B cell (primary cell): ENCODE data around the gene TNRC6B. TPM values are rescaled to one million over a fixed set of nuclear protein-coding genes. Genes with fewer than 3 reads are reported as not detected.
"Not testable (repeated sequence)": the region's sequence is repeated elsewhere in the genome, so short reads cannot be mapped to it uniquely, and the experiment has no call there.

Experiments used
- ATAC-seq: fragments of 200-7000 bp; cut with Tn5 transposase; one replicate; pipeline ENCODE4 v1.10.0; 2021; ENCODE audit warnings: low read depth, mild to moderate bottlenecking, moderate number of reproducible peaks, moderate library complexity
- CTCF ChIA-PET: fragments of 350-600 bp; sonication (Branson Sonifier 250); formaldehyde crosslinking; loops from one replicate; lab custom pipeline; 2021; ENCODE audit warnings: antibody characterized with exemption, inconsistent platforms; lab: Charles Lee
- POLR2A ChIA-PET: fragments of 350-600 bp; sonication (Branson Sonifier 250); formaldehyde crosslinking; loops from one replicate; lab custom pipeline; 2021; ENCODE audit warnings: antibody characterized with exemption; lab: Charles Lee
- DNase-seq: peaks from one replicate; pipeline ENCODE4 v3.0.0; 2013
- H2AFZ ChIP-seq: 2 replicates; pipeline ENCODE4 v1.6.1; 2012; ENCODE audit warnings: mild to moderate bottlenecking, low read depth, low read length; ENCODE audit not compliant: insufficient read depth, poor library complexity, severe bottlenecking
- H3K27ac ChIP-seq, 2 donors: 1 replicate in 1 of 2; 2 replicates in 1 of 2; pipeline ENCODE4 v1.5.1; 2012 to 2013; ENCODE audit warnings: low read length in 2 of 2, mild to moderate bottlenecking in 2 of 2, moderate library complexity in 1 of 2
- H3K27me3 ChIP-seq, 4 experiments: fragments of 200-600 bp in 1 of 4; sonication (generic) in 1 of 4; replicated peaks in 1 of 4; 1 replicate in 2 of 4; 2 replicates in 2 of 4; pipeline versions ENCODE4 v1.6.1 to v1.7.0; 2013 to 2016; ENCODE audit warnings: low read length in 3 of 4, mild to moderate bottlenecking in 2 of 4, mixed read lengths in 1 of 4, moderate library complexity in 1 of 4; ENCODE audit not compliant: insufficient read depth in 4 of 4, control insufficient read depth in 3 of 4; ENCODE audit errors: control extremely low read depth in 1 of 4
- H3K36me3 ChIP-seq, 2 experiments: replicated peaks in 1 of 2; 1 replicate in 1 of 2; 2 replicates in 1 of 2; pipeline versions ENCODE4 v1.6.1 to v1.7.1; 2013; ENCODE audit warnings: low read length in 1 of 2; ENCODE audit not compliant: insufficient read depth in 2 of 2, control insufficient read depth in 1 of 2; ENCODE audit errors: control extremely low read depth in 1 of 2, extremely low read depth in 1 of 2
- H3K4me1 ChIP-seq, 2 donors: fragments of 200-600 bp in 1 of 2; sonication (generic) in 1 of 2; 1 replicate in 1 of 2; 2 replicates in 1 of 2; pipeline versions ENCODE4 v1.5.1 to v1.6.1; 2013 to 2017; ENCODE audit warnings: low read length in 2 of 2; ENCODE audit not compliant: control insufficient read depth in 2 of 2, insufficient read depth in 2 of 2
- H3K4me2 ChIP-seq: replicated peaks from 2 replicates; pipeline ENCODE3; 2012; ENCODE audit warnings: mild to moderate bottlenecking, low read depth, low read length; ENCODE audit not compliant: poor library complexity, severe bottlenecking
- H3K4me3 ChIP-seq, 5 experiments: fragments of 200-600 bp in 1 of 5; sonication (generic) in 1 of 5; 1 replicate in 3 of 5; 2 replicates in 2 of 5; pipeline versions ENCODE4 v1.5.1 to v1.7.0; 2011 to 2016; ENCODE audit warnings: low read length in 4 of 5, mild to moderate bottlenecking in 4 of 5, low read depth in 2 of 5, control low read depth in 1 of 5, moderate library complexity in 1 of 5; ENCODE audit not compliant: insufficient read depth in 1 of 5; ENCODE audit errors: control extremely low read depth in 1 of 5, extremely low read depth in 1 of 5
- H3K79me2 ChIP-seq: fragments of 200-600 bp; sonication (generic); one replicate; pipeline ENCODE4 v1.6.0; 2016; ENCODE audit warnings: low read length; ENCODE audit not compliant: control insufficient read depth, insufficient read depth
- H3K9ac ChIP-seq: fragments of 200-600 bp; sonication (generic); 2 replicates; pipeline ENCODE4 v1.6.1; 2017; ENCODE audit warnings: mild to moderate bottlenecking, low read length, moderate library complexity
- H3K9me3 ChIP-seq, 3 donors: one replicate each; pipeline versions ENCODE4 v1.6.1 to v1.7.1; 2013; ENCODE audit warnings: low read length in 2 of 3; ENCODE audit not compliant: control insufficient read depth in 2 of 3, insufficient read depth in 1 of 3; ENCODE audit errors: control extremely low read depth in 1 of 3
- H4K20me1 ChIP-seq: 2 replicates; pipeline ENCODE4 v1.6.0; 2012; ENCODE audit warnings: mild to moderate bottlenecking, low read length; ENCODE audit not compliant: insufficient read depth, control insufficient read depth, poor library complexity, severe bottlenecking
- H3K27ac Mint-ChIP-seq: one replicate; pipeline ENCODE4 v1.8.0; 2021; ENCODE audit warnings: mixed read lengths
- H3K27me3 Mint-ChIP-seq: one replicate; pipeline ENCODE4 v1.8.0; 2021; ENCODE audit warnings: mixed read lengths
- H3K4me1 Mint-ChIP-seq: one replicate; pipeline ENCODE4 v1.8.0; 2021; ENCODE audit warnings: mixed read lengths
- H3K4me3 Mint-ChIP-seq: one replicate; pipeline ENCODE4 v1.8.0; 2021; ENCODE audit warnings: mixed read lengths
- H3K9me3 Mint-ChIP-seq: one replicate; pipeline ENCODE4 v1.8.0; 2022; ENCODE audit warnings: mixed read lengths; ENCODE audit not compliant: insufficient read depth
- CTCF ChIP-seq: fragments of 200-600 bp; IDR thresholded peaks from one replicate; pipeline ENCODE4 v1.8.0; 2022; ENCODE audit warnings: antibody characterized with exemption, mild to moderate bottlenecking
- EZH2 ChIP-seq: IDR thresholded peaks from 2 replicates; pipeline ENCODE4 v1.6.1; 2012; ENCODE audit warnings: borderline replicate concordance, low read depth, mild to moderate bottlenecking, moderate library complexity, low read length; ENCODE audit not compliant: insufficient read depth, poor library complexity, severe bottlenecking
- WGBS: methylation state at CpG from one replicate; pipeline ENCODE4 v1.1.5; 2013; ENCODE audit warnings: missing lambda C conversion rate; ENCODE audit not compliant: insufficient coverage; 5-methylcytosine and 5-hydroxymethylcytosine counted together
- intact Hi-C: fragments of 100-400 bp; cut with micrococcal nuclease; formaldehyde crosslinking; loops from one replicate; pipeline ENCODE4 v1.10.0; 2022
- polyA plus RNA-seq: library from polyadenylated mRNA; depleted of rRNA; stranded (reverse); fragments of >200 nt; gene quantifications from 2 replicates; pipeline ENCODE4 v1.2.3, GENCODE V29; 2012
- total RNA-seq, 2 donors: library from RNA; stranded (reverse); fragments of 120-200 nt in 1 of 2; gene quantifications; 1 replicate in 1 of 2; 2 replicates in 1 of 2; pipeline versions ENCODE4 v1.2.3 to v1.2.4, GENCODE V29; 2013 to 2022

Gene TNRC6B
- total and polyA plus RNA-seq, 2 donors (not counting 1 experiment from before 2014, with no cell fraction given) = 28.8 to 210 TPM

GRCh38 chr22:40310768-40311120 lies 133.0 kb downstream of the TNRC6B start:
- Mint-ChIP-seq H3K9me3 (no peaks in the 10 kb centered on the region), H3K27ac (no peak overlapping the region), H3K4me3 (no peak overlapping the region), H3K27me3 (no peaks in the 10 kb centered on the region), H3K4me1 (no peaks in the 10 kb centered on the region)
- H3K36me3 ChIP-seq = peaks cover 26 to 90% of the 10 kb centered on the region in 2 experiments
- no peaks in the 10 kb centered on the region for H3K9me3 ChIP-seq
- H3K27me3 ChIP-seq = no peaks in the 10 kb centered on the region
- no peak overlapping the region for H3K4me2 ChIP-seq
- no peak overlapping the region for H3K4me3 ChIP-seq
- H4K20me1 ChIP-seq = peaks cover 8% of the 10 kb centered on the region
- no peak for DNase-seq
- no peak for TF ChIP-seq EZH2
- no peak for TF ChIP-seq CTCF
- POLR2A ChIA-PET = no interaction called here
- 100% methylated on average over 2 of the region's 5 CpGs for WGBS
- no peak overlapping the region for H2AFZ ChIP-seq
- no peak for ATAC-seq
- peaks cover 5% of the 10 kb centered on the region for H3K79me2 ChIP-seq
- no peak overlapping the region for H3K27ac ChIP-seq
- no peak overlapping the region for H3K9ac ChIP-seq
- no peaks in the 10 kb centered on the region for H3K4me1 ChIP-seq
- intact Hi-C loops = no loop called here
- CTCF ChIA-PET = interaction anchor here (1.1 kb wide), 1 partner anchor 8 kb away, joined by 3 read pairs; no protein-coding TSS in a partner anchor

- H3K4me1 ChIP-seq, H3K4me1 Mint-ChIP-seq, H4K20me1 ChIP-seq, DNase-seq, POLR2A ChIA-PET, H3K27me3 ChIP-seq, H3K27ac ChIP-seq, H3K4me3 Mint-ChIP-seq, H3K4me3 ChIP-seq, H3K27me3 Mint-ChIP-seq, ATAC-seq, H3K27ac Mint-ChIP-seq, H3K4me2 ChIP-seq, H3K9ac ChIP-seq, H3K9me3 Mint-ChIP-seq, CTCF ChIA-PET, H3K9me3 ChIP-seq, intact Hi-C loops, H3K79me2 ChIP-seq, H2AFZ ChIP-seq: not testable (repeated sequence)
- 100% methylated on average over 1 of the region's 12 CpGs for WGBS
- peaks cover 29 to 93% of the 10 kb centered on the region in 2 experiments for H3K36me3 ChIP-seq
These were observed 133.9 kb downstream of the TNRC6B start for GRCh38 chr22:40311646-40312045.
